GM12878 (cell line): ENCODE results near the gene PATE4. TPM values are rescaled to one million over a fixed set of nuclear protein-coding genes. Genes with fewer than 3 reads are reported as not detected.

ENCODE experiments used
- EP300 ChIP-seq, 2 experiments: fragments of 150-350 bp in 1 of 2; IDR thresholded peaks; 2 replicates each; pipeline ENCODE4 v1.6.1; 2011 to 2012; ENCODE audit warnings: low read depth in 2 of 2, low read length in 2 of 2, borderline replicate concordance in 1 of 2, improper control_type of control experiment in 1 of 2, inconsistent platforms in 1 of 2; ENCODE audit not compliant: control insufficient read depth in 1 of 2
- FOS ChIP-seq: IDR thresholded peaks from 3 replicates; pipeline ENCODE4 v1.6.1; 2011; ENCODE audit warnings: borderline replicate concordance; ENCODE audit not compliant: insufficient read length; ENCODE audit errors: extremely low read depth
- FOXM1 ChIP-seq: IDR thresholded peaks from 2 replicates; pipeline ENCODE4 v1.6.1; 2012; ENCODE audit warnings: low read depth, mild to moderate bottlenecking, inconsistent platforms, low read length, moderate library complexity
- IKZF2 ChIP-seq, 2 experiments: fragments of 450-650 bp; IDR thresholded peaks; 2 replicates each; pipeline ENCODE4 v1.6.1; 2017; ENCODE audit warnings: mild to moderate bottlenecking in 2 of 2, moderate library complexity in 2 of 2
- IRF4 ChIP-seq: IDR thresholded peaks from 2 replicates; pipeline ENCODE4 v1.6.1; 2011; ENCODE audit warnings: low read depth, low read length
- MXI1 ChIP-seq: fragments of 150-350 bp; IDR thresholded peaks from 2 replicates; pipeline ENCODE4 v1.6.1; 2011; ENCODE audit warnings: low read depth, mild to moderate bottlenecking, inconsistent platforms, low read length, improper control_type of control experiment
- RUNX3 ChIP-seq: IDR thresholded peaks from 2 replicates; pipeline ENCODE4 v1.6.1; 2012; ENCODE audit warnings: low read length, inconsistent platforms
- SMARCA5 ChIP-seq: fragments of 450-650 bp; IDR thresholded peaks from 2 replicates; pipeline ENCODE4 v1.6.1; 2017; ENCODE audit warnings: mild to moderate bottlenecking
- SMC3 ChIP-seq: IDR thresholded peaks from 2 replicates; pipeline ENCODE4 v1.6.1; 2011; ENCODE audit warnings: low read length, improper control_type of control experiment, borderline replicate concordance
- SP1 ChIP-seq: IDR thresholded peaks from one replicate; pipeline ENCODE4 v1.6.1; 2011; ENCODE audit warnings: low read depth, low read length
- SUZ12 ChIP-seq: fragments of 200-600 bp; sonication (generic); IDR thresholded peaks from one replicate; pipeline ENCODE4 v1.6.1; 2018; ENCODE audit warnings: antibody characterized with exemption, mild to moderate bottlenecking; ENCODE audit not compliant: unreplicated experiment
- TAF1 ChIP-seq: IDR thresholded peaks from 2 replicates; pipeline ENCODE4 v1.6.1; 2011; ENCODE audit warnings: mild to moderate bottlenecking, low read depth, low read length, borderline replicate concordance
- TBL1XR1 ChIP-seq: IDR thresholded peaks from 2 replicates; pipeline ENCODE4 v1.6.1; 2012; ENCODE audit warnings: low read depth, low read length, improper control_type of control experiment
- YY1 ChIP-seq: IDR thresholded peaks from 2 replicates; pipeline ENCODE4 v1.6.1; 2011; ENCODE audit warnings: low read depth, mild to moderate bottlenecking, low read length
- ZNF622 ChIP-seq: fragments of 450-650 bp; IDR thresholded peaks from 2 replicates; pipeline ENCODE4 v1.6.1; 2017; ENCODE audit warnings: mild to moderate bottlenecking, inconsistent platforms
- ZZZ3 ChIP-seq: IDR thresholded peaks from 2 replicates; pipeline ENCODE4 v1.6.1; 2011; ENCODE audit warnings: low read depth; ENCODE audit not compliant: control insufficient read depth, insufficient read length
- polyA plus RNA-seq, 11 experiments: library from polyadenylated mRNA; depleted of rRNA in 4 of 11; unstranded in 6 of 11; stranded (reverse) in 5 of 11; fragments of >200 nt; fragmentation: Nextera tagmentation in 4 of 11; fragmentation: Illumina TruSeq in 1 of 11; extraction: Ambion mirVana in 4 of 11; extraction: Trizol in 1 of 11; gene quantifications; 1 replicate in 1 of 11; 2 replicates in 10 of 11; pipeline versions ENCODE4 v1.2.1 to v1.2.3, GENCODE V29; 2011 to 2016; ENCODE audit warnings: inconsistent platforms in 2 of 11, missing spikeins in 2 of 11, low read depth in 1 of 11
- total RNA-seq, 4 experiments: library from RNA; depleted of rRNA in 3 of 4; stranded (reverse); fragments of >200 nt in 3 of 4; fragmentation: Illumina TruSeq in 1 of 4; extraction: Trizol in 1 of 4; gene quantifications; 2 replicates each; pipeline versions ENCODE4 v1.2.1 to v1.2.3, GENCODE V29; 2013 to 2021
- TF ChIP-seq, protein P1 (sequence below): IDR thresholded peaks from 2 replicates; pipeline ENCODE4 v1.6.1; 2012; ENCODE audit warnings: low read depth, low read length, improper control_type of control experiment
- TF ChIP-seq, protein P2 (sequence below): fragments of 150-350 bp; IDR thresholded peaks from 2 replicates; pipeline ENCODE4 v1.6.1; 2014; ENCODE audit warnings: mild to moderate bottlenecking, low read depth, low read length
- TF ChIP-seq, protein P3 (sequence below): fragments of 450-650 bp; IDR thresholded peaks from 2 replicates; pipeline ENCODE4 v1.6.1; 2016; ENCODE audit warnings: mild to moderate bottlenecking
- TF ChIP-seq, protein P4 (sequence below): IDR thresholded peaks from 2 replicates; pipeline ENCODE4 v1.6.1; 2011; ENCODE audit warnings: mild to moderate bottlenecking, low read depth, low read length, moderate library complexity; ENCODE audit not compliant: insufficient replicate concordance
- TF ChIP-seq, protein P5 (sequence below): IDR thresholded peaks from 2 replicates; pipeline ENCODE4 v1.6.1; 2012; ENCODE audit warnings: low read depth, low read length, improper control_type of control experiment
- TF ChIP-seq, protein P6 (sequence below): fragments of 450-650 bp; conservative IDR thresholded peaks from 2 replicates; pipeline ENCODE4 v1.6.1; 2017; ENCODE audit warnings: mild to moderate bottlenecking, moderate library complexity

PATE4 gene
- total and polyA plus RNA-seq, 10 of the 15 experiments (the other 5 are each of a cell fraction or from before 2014, with no cell fraction given), result 0.17 TPM; not detected in 9

DNA sequence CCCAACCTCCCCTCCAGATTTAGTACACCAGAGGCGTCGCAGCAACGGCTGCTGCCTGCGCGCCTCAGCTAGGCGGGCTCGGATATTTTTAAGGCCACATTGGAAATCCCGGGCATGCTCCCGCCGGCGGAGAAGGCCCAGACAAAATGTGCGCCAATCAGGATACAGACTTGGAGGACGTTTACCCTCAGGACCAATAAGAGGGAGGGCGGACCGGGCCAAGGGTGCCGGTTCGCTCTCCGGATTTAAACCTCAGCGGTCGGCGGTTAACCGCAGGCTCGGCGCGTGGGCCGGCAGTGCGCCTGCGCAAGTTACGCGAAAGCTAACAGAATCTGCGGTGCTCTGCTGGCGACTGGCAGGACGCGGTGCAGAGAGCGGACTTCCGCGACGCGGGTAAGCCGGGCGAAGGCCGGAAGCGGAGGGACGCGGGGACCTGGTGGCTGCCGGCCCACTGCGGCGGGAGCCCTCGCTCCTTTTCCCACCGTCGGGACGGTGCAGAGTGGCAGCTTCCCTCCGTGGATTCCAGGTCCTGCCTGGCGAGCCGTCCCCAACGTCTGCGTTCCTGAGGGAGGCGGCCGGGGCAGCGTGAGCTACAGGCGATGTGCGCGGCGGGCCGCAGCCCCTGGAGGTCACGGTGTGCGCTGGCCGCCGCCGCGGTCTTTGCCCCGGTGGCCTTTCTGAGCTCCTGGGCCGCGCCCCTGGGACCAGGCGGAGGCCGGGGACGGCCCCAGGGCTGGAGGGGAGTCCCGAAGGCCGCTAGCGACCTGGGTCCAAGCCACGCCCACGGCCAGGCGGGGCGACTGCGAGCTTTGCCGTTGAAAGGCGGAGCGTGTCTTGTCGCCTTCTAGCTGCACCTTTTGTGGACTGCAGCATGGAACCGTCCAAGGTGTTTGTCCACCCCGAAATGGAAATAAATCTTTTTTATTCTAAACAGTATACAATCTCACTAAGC lies 54.5 kb downstream of the PATE4 start, which contains the start of gene HYLS1 (continued):
- TF ChIP-seq, protein P1, sequence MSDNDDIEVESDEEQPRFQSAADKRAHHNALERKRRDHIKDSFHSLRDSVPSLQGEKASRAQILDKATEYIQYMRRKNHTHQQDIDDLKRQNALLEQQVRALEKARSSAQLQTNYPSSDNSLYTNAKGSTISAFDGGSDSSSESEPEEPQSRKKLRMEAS, result no peak
- TF ChIP-seq SP1, result peak; percentile 88
- 0 out of 2 replicates have a peak, but pooled peaks have one; percentile 13 for TF ChIP-seq YY1
- peak; percentile 37; the same call in 1 of the 2 replicates for TF ChIP-seq MXI1
- no peak for TF ChIP-seq SUZ12
- TF ChIP-seq EP300 (IDR thresholded peaks at IDR 0.05; ENCODE audit: borderline replicate concordance in 1 of 2, control insufficient read depth in 1 of 2, low read depth in 2 of 2, low read length in 2 of 2), result peak in 1 of 2 experiments; percentile 77; a peak in 2 of 4 replicates
- TF ChIP-seq SMARCA5, result peak; percentile 96
- TF ChIP-seq, protein P2, sequence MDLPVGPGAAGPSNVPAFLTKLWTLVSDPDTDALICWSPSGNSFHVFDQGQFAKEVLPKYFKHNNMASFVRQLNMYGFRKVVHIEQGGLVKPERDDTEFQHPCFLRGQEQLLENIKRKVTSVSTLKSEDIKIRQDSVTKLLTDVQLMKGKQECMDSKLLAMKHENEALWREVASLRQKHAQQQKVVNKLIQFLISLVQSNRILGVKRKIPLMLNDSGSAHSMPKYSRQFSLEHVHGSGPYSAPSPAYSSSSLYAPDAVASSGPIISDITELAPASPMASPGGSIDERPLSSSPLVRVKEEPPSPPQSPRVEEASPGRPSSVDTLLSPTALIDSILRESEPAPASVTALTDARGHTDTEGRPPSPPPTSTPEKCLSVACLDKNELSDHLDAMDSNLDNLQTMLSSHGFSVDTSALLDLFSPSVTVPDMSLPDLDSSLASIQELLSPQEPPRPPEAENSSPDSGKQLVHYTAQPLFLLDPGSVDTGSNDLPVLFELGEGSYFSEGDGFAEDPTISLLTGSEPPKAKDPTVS, result no peak
- peak; percentile 42 to 67; a peak in 2 of 4 replicates for TF ChIP-seq IKZF2 (IDR thresholded peaks at IDR 0.05)
- TF ChIP-seq ZZZ3, result no peak
- TF ChIP-seq, protein P3, sequence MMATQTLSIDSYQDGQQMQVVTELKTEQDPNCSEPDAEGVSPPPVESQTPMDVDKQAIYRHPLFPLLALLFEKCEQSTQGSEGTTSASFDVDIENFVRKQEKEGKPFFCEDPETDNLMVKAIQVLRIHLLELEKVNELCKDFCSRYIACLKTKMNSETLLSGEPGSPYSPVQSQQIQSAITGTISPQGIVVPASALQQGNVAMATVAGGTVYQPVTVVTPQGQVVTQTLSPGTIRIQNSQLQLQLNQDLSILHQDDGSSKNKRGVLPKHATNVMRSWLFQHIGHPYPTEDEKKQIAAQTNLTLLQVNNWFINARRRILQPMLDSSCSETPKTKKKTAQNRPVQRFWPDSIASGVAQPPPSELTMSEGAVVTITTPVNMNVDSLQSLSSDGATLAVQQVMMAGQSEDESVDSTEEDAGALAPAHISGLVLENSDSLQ, result peak; percentile 62
- peak; percentile 99 for TF ChIP-seq RUNX3
- TF ChIP-seq IRF4, result no peak
- TF ChIP-seq SMC3, result no peak
- TF ChIP-seq ZNF622, result no peak
- peak; percentile 56; the same call in 1 of the 2 replicates for TF ChIP-seq FOXM1
- TF ChIP-seq TBL1XR1, result no peak
- TF ChIP-seq, protein P4, sequence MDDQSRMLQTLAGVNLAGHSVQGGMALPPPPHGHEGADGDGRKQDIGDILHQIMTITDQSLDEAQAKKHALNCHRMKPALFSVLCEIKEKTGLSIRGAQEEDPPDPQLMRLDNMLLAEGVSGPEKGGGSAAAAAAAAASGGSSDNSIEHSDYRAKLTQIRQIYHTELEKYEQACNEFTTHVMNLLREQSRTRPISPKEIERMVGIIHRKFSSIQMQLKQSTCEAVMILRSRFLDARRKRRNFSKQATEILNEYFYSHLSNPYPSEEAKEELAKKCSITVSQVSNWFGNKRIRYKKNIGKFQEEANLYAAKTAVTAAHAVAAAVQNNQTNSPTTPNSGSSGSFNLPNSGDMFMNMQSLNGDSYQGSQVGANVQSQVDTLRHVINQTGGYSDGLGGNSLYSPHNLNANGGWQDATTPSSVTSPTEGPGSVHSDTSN, result no peak
- TF ChIP-seq, protein P5, sequence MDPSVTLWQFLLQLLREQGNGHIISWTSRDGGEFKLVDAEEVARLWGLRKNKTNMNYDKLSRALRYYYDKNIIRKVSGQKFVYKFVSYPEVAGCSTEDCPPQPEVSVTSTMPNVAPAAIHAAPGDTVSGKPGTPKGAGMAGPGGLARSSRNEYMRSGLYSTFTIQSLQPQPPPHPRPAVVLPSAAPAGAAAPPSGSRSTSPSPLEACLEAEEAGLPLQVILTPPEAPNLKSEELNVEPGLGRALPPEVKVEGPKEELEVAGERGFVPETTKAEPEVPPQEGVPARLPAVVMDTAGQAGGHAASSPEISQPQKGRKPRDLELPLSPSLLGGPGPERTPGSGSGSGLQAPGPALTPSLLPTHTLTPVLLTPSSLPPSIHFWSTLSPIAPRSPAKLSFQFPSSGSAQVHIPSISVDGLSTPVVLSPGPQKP, result 0 out of 2 replicates have a peak, but pooled peaks have one; percentile 15
- TF ChIP-seq TAF1, result no peak
- peak; percentile 62 for TF ChIP-seq FOS
- TF ChIP-seq, protein P6, sequence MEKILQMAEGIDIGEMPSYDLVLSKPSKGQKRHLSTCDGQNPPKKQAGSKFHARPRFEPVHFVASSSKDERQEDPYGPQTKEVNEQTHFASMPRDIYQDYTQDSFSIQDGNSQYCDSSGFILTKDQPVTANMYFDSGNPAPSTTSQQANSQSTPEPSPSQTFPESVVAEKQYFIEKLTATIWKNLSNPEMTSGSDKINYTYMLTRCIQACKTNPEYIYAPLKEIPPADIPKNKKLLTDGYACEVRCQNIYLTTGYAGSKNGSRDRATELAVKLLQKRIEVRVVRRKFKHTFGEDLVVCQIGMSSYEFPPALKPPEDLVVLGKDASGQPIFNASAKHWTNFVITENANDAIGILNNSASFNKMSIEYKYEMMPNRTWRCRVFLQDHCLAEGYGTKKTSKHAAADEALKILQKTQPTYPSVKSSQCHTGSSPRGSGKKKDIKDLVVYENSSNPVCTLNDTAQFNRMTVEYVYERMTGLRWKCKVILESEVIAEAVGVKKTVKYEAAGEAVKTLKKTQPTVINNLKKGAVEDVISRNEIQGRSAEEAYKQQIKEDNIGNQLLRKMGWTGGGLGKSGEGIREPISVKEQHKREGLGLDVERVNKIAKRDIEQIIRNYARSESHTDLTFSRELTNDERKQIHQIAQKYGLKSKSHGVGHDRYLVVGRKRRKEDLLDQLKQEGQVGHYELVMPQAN, result peak; percentile 90
